K562 (cell line): ENCODE results near the gene COQ9. TPM values are rescaled to one million over a fixed set of nuclear protein-coding genes. Genes with fewer than 3 reads are reported as not detected.

Experiments
- AFF1 ChIP-seq, 2 experiments: fragments of 450-650 bp; IDR thresholded peaks; 2 replicates each; pipeline ENCODE4 v1.6.1; 2018; ENCODE audit warnings: mild to moderate bottlenecking in 2 of 2, low read depth in 1 of 2; ENCODE audit not compliant: partially characterized antibody in 2 of 2
- AFF4 ChIP-seq: sonication (generic); formaldehyde crosslinking; IDR thresholded peaks from 2 replicates; pipeline ENCODE4 v1.8.0; 2023; ENCODE audit warnings: mild to moderate bottlenecking, missing genetic modification reagents
- BRCA1 ChIP-seq, 2 experiments: fragments of 450-650 bp in 1 of 2; sonication (generic) in 1 of 2; formaldehyde crosslinking in 1 of 2; IDR thresholded peaks; 2 replicates each; pipeline versions ENCODE4 v1.5.0 to v1.6.1; 2017 to 2020; ENCODE audit warnings: mild to moderate bottlenecking in 1 of 2, missing genetic modification reagents in 1 of 2
- CHD1 ChIP-seq: fragments of 200-600 bp; sonication (generic); IDR thresholded peaks from one replicate; pipeline ENCODE4 v1.6.1; 2012; ENCODE audit warnings: mild to moderate bottlenecking, moderate library complexity, low read length, inconsistent platforms
- KAT8 ChIP-seq: fragments of 450-650 bp; IDR thresholded peaks from 2 replicates; pipeline ENCODE4 v1.6.1; 2016; ENCODE audit warnings: low read depth, mild to moderate bottlenecking
- MCM2 ChIP-seq: fragments of 450-650 bp; IDR thresholded peaks from 2 replicates; pipeline ENCODE4 v1.6.1; 2017; ENCODE audit warnings: low read depth, mild to moderate bottlenecking
- MTA1 ChIP-seq: fragments of 450-650 bp; IDR thresholded peaks from 2 replicates; pipeline ENCODE4 v1.6.1; 2017; ENCODE audit warnings: borderline replicate concordance
- NCOA6 ChIP-seq: fragments of 450-650 bp; IDR thresholded peaks from 2 replicates; pipeline ENCODE4 v1.6.1; 2017; ENCODE audit warnings: mild to moderate bottlenecking
- PHF21A ChIP-seq: fragments of 450-650 bp; IDR thresholded peaks from 2 replicates; pipeline ENCODE4 v1.6.1; 2017; ENCODE audit warnings: low read depth, borderline replicate concordance
- PKNOX1 ChIP-seq: fragments of 450-650 bp; IDR thresholded peaks from 2 replicates; pipeline ENCODE4 v1.6.1; 2016
- PRMT5 ChIP-seq: sonication (generic); formaldehyde crosslinking; IDR thresholded peaks from 2 replicates; pipeline ENCODE4 v1.5.0; 2020; ENCODE audit warnings: missing genetic modification reagents
- RNF219 ChIP-seq: fragments of 250-450 bp; sonication (Bioruptor Pico); IDR thresholded peaks from 2 replicates; pipeline ENCODE4 v1.5.0; 2022; ENCODE audit warnings: mild to moderate bottlenecking
- RUNX1 ChIP-seq: sonication (generic); IDR thresholded peaks from 2 replicates; pipeline ENCODE4 v1.6.1; 2016; ENCODE audit warnings: antibody characterized with exemption, low read depth
- SMAD1 ChIP-seq: fragments of 150-350 bp; IDR thresholded peaks from 2 replicates; pipeline ENCODE4 v1.6.1; 2014; ENCODE audit warnings: low read length, low read depth; ENCODE audit not compliant: partially characterized antibody
- XRCC4 ChIP-seq: IDR thresholded peaks from one replicate; pipeline ENCODE4 v1.6.1; 2011; ENCODE audit not compliant: insufficient read depth, insufficient read length; ENCODE audit errors: extremely low read depth
- ZNF175 ChIP-seq: fragments of 200-800 bp; sonication (Bioruptor generic); IDR thresholded peaks from 2 replicates; pipeline ENCODE4 v1.6.1; 2016; ENCODE audit warnings: low read depth, mild to moderate bottlenecking, missing genetic modification characterization, missing compliant biosample characterization
- polyA plus RNA-seq, 8 experiments: library from polyadenylated mRNA; depleted of rRNA in 4 of 8; stranded (reverse) in 5 of 8; unstranded in 3 of 8; fragments of >200 nt; fragmentation: Nextera tagmentation in 2 of 8; fragmentation: Illumina TruSeq in 1 of 8; extraction: Ambion mirVana in 2 of 8; extraction: Trizol in 1 of 8; gene quantifications; 2 replicates each; pipeline versions ENCODE4 v1.2.1 to v1.2.3, GENCODE V29; 2011 to 2014; ENCODE audit warnings: inconsistent platforms in 1 of 8, missing spikeins in 1 of 8
- total RNA-seq, 7 experiments: library from RNA; depleted of rRNA in 6 of 7; stranded (reverse); fragments of >200 nt in 6 of 7; fragmentation: Illumina TruSeq in 2 of 7; extraction: Trizol in 2 of 7; gene quantifications; 2 replicates each; pipeline versions ENCODE4 v1.2.1 to v1.2.3, GENCODE V29; 2011 to 2021; ENCODE audit warnings: low replicate concordance in 1 of 7

Gene COQ9
- total and polyA plus RNA-seq, 9 of the 15 experiments (the other 6 are each of a cell fraction or from before 2014, with no cell fraction given), result 35.0 to 139 (median 71.4) TPM

GRCh38 chr16:57447186-57447962, at the start of gene COQ9, which contains the start of gene CIAPIN1 (continued):
- no peak for TF ChIP-seq AFF1 (IDR thresholded peaks at IDR 0.05; ENCODE audit: low read depth in 1 of 2, partially characterized antibody in 2 of 2)
- no peak; the same call in 1 of the 2 replicates for TF ChIP-seq PRMT5 (CRISPR knock-in tag)
- no peak for TF ChIP-seq PKNOX1
- TF ChIP-seq RNF219 (CRISPR knock-in tag), result no peak
- no peak for TF ChIP-seq MCM2
- no peak for TF ChIP-seq KAT8
- no peak for TF ChIP-seq ZNF175 (CRISPR knock-in tag)
- no peak for TF ChIP-seq XRCC4
- TF ChIP-seq NCOA6, result no peak
- no peak for TF ChIP-seq BRCA1 (IDR thresholded peaks at IDR 0.05)
- TF ChIP-seq BRCA1 (CRISPR knock-in tag; IDR thresholded peaks at IDR 0.05), result no peak
- TF ChIP-seq MTA1, result peak; percentile 96
- peak; percentile 30 for TF ChIP-seq CHD1
- peak; percentile 70; the same call in 1 of the 2 replicates for TF ChIP-seq AFF4
- TF ChIP-seq SMAD1, result no peak
- TF ChIP-seq RUNX1, result peak; percentile 72
- 0 out of 2 replicates have a peak, but pooled peaks have one; percentile 36 for TF ChIP-seq PHF21A
